Fibroblast of lung (primary cell): ENCODE results near the gene ACOT7. TPM values are rescaled to one million over a fixed set of nuclear protein-coding genes. Genes with fewer than 3 reads are reported as not detected.
A peak's percentile ranks its signal among the peaks of the same experiment; 100 is the strongest.

ENCODE experiments used
- DNase-seq, 2 donors: peaks; one replicate each; pipeline versions ENCODE4 v3.0.0 to v3.0.0-alpha.2; 2010; ENCODE audit warnings: low read depth in 2 of 2
- H2AFZ ChIP-seq: 2 replicates; pipeline ENCODE4 v1.5.1; 2012; ENCODE audit warnings: low read length, control low read depth, inconsistent platforms
- H3K27ac ChIP-seq: 2 replicates; pipeline ENCODE4 v1.5.1; 2011; ENCODE audit warnings: low read length, control low read depth; ENCODE audit not compliant: insufficient read depth
- H3K27me3 ChIP-seq: 2 replicates; pipeline ENCODE4 v1.5.1; 2011; ENCODE audit warnings: mild to moderate bottlenecking, low read length; ENCODE audit not compliant: control insufficient read depth, insufficient read depth
- H3K36me3 ChIP-seq: 2 replicates; pipeline ENCODE4 v1.5.1; 2011; ENCODE audit warnings: low read length; ENCODE audit not compliant: control insufficient read depth, insufficient read depth
- H3K4me1 ChIP-seq: 2 replicates; pipeline ENCODE4 v1.5.1; 2011; ENCODE audit warnings: low read length; ENCODE audit not compliant: control insufficient read depth, insufficient read depth; ENCODE audit errors: extremely low read depth
- H3K4me2 ChIP-seq: 2 replicates; pipeline ENCODE4 v1.5.1; 2011; ENCODE audit warnings: low read length, control low read depth; ENCODE audit not compliant: insufficient read depth; ENCODE audit errors: extremely low read depth
- H3K4me3 ChIP-seq, 4 experiments: fragments of 200-600 bp in 1 of 4; sonication (generic) in 1 of 4; replicated peaks in 1 of 4; 2 replicates each; pipeline ENCODE4 v1.5.1; 2011 to 2016; ENCODE audit warnings: low read length in 4 of 4, low read depth in 3 of 4, mild to moderate bottlenecking in 3 of 4, control low read depth in 2 of 4, inconsistent platforms in 1 of 4, mixed read lengths in 1 of 4; ENCODE audit not compliant: insufficient read depth in 1 of 4; ENCODE audit errors: control extremely low read depth in 1 of 4
- H3K79me2 ChIP-seq: 2 replicates; pipeline ENCODE4 v1.5.1; 2012; ENCODE audit warnings: mild to moderate bottlenecking, low read length, inconsistent platforms; ENCODE audit not compliant: control insufficient read depth, insufficient read depth
- H3K9ac ChIP-seq: 2 replicates; pipeline ENCODE4 v1.5.1; 2011; ENCODE audit warnings: mild to moderate bottlenecking, low read length, control low read depth; ENCODE audit not compliant: insufficient read depth
- H3K9me3 ChIP-seq: 2 replicates; pipeline ENCODE4 v1.5.1; 2012; ENCODE audit warnings: low read depth, low read length; ENCODE audit not compliant: control insufficient read depth, insufficient read depth
- H4K20me1 ChIP-seq: 2 replicates; pipeline ENCODE4 v1.5.1; 2011; ENCODE audit warnings: low read length; ENCODE audit not compliant: control insufficient read depth, insufficient read depth; ENCODE audit errors: extremely low read depth
- CTCF ChIP-seq, 2 donors: IDR thresholded peaks in 1 of 2; conservative IDR thresholded peaks in 1 of 2; 1 replicate in 1 of 2; 2 replicates in 1 of 2; pipeline ENCODE4 v1.5.1; 2011 to 2012; ENCODE audit warnings: low read length in 2 of 2, control low read depth in 1 of 2, inconsistent platforms in 1 of 2, low read depth in 1 of 2, mild to moderate bottlenecking in 1 of 2
- EZH2 ChIP-seq: IDR thresholded peaks from 2 replicates; pipeline ENCODE4 v1.5.1; 2012; ENCODE audit warnings: low read length, control low read depth, mild to moderate bottlenecking; ENCODE audit errors: missing control alignments
- polyA plus RNA-seq, 2 donors: library from polyadenylated mRNA; depleted of rRNA in 1 of 2; stranded (reverse) in 1 of 2; unstranded in 1 of 2; fragments of >200 nt; gene quantifications; 2 replicates each; pipeline ENCODE4 v1.2.1, GENCODE V29; 2011 to 2012; ENCODE audit warnings: missing spikeins in 1 of 2
- total RNA-seq: library from RNA; depleted of rRNA; stranded (reverse); fragments of >200 nt; gene quantifications from 2 replicates; pipeline ENCODE4 v1.2.1, GENCODE V29; 2014

Gene ACOT7
- total and polyA plus RNA-seq, 2 donors (not counting 1 experiment from before 2014, with no cell fraction given) = 50.7 to 58.0 TPM

GRCh38 chr1:6424619-6425593 lies 31.3 kb upstream of the ACOT7 start, which contains the start of gene ESPN:
ESPN (plus strand) TSS chr1:6424776; CDS start chr1:6424956, 180 bp downstream.
- Histone ChIP-seq H3K4me1 (no peaks in the 10 kb centered on the region), H3K36me3 (no peaks in the 10 kb centered on the region), H4K20me1 (no peaks in the 10 kb centered on the region), H3K4me3 (no peak within 1 kb of the TSS), H2AFZ (no peak within 1 kb of the TSS), H3K79me2 (no peaks in the 10 kb centered on the region), H3K27ac (no peak within 1 kb of the TSS), H3K9ac (no peak within 1 kb of the TSS), H3K9me3 (no peaks in the 10 kb centered on the region), H3K27me3 (peaks cover 46% of the 10 kb centered on the region), H3K4me2 (no peak within 1 kb of the TSS)
- no peak for DNase-seq
- TF ChIP-seq EZH2 (peak; percentile 63), CTCF (conservative IDR thresholded peaks at IDR 0.05 in 1 of 2, IDR thresholded peaks at IDR 0.05 in 1 of 2; ENCODE audit: low read depth in 1 of 2, low read length in 2 of 2) (no peak)

- Histone ChIP-seq H4K20me1 (no peaks in the 10 kb centered on the region), H3K79me2 (no peaks in the 10 kb centered on the region), H3K4me1 (no peaks in the 10 kb centered on the region), H3K4me2 (no peak overlapping the region), H2AFZ (no peak overlapping the region), H3K4me3 (no peak overlapping the region), H3K27me3 (peaks cover 49% of the 10 kb centered on the region), H3K36me3 (no peaks in the 10 kb centered on the region), H3K9me3 (no peaks in the 10 kb centered on the region), H3K27ac (no peak overlapping the region), H3K9ac (no peak overlapping the region)
- no peak for DNase-seq
- TF ChIP-seq EZH2 = peak; percentile 76
- no peak for TF ChIP-seq CTCF (conservative IDR thresholded peaks at IDR 0.05 in 1 of 2, IDR thresholded peaks at IDR 0.05 in 1 of 2; ENCODE audit: low read depth in 1 of 2, low read length in 2 of 2)
These were observed 30.5 kb upstream of the ACOT7 start for GRCh38 chr1:6424000-6424565.

GRCh38 chr1:6423321-6423999 lies 29.9 kb upstream of the ACOT7 start:
- H3K9me3 ChIP-seq = no peaks in the 10 kb centered on the region
- no peaks in the 10 kb centered on the region for H3K79me2 ChIP-seq
- peak; percentile 24 to 58 for TF ChIP-seq CTCF (conservative IDR thresholded peaks at IDR 0.05 in 1 of 2, IDR thresholded peaks at IDR 0.05 in 1 of 2; ENCODE audit: low read depth in 1 of 2, low read length in 2 of 2)
- no peak for TF ChIP-seq EZH2
- no peaks in the 10 kb centered on the region for H3K4me1 ChIP-seq
- H3K4me3 ChIP-seq = no peak overlapping the region
- DNase-seq = peak in 1 of 2 donors; percentile 68
- H3K27ac ChIP-seq = no peak overlapping the region
- H3K9ac ChIP-seq = no peak overlapping the region
- H3K27me3 ChIP-seq = peaks cover 55% of the 10 kb centered on the region
- H2AFZ ChIP-seq = no peak overlapping the region
- no peaks in the 10 kb centered on the region for H3K36me3 ChIP-seq
- H3K4me2 ChIP-seq = no peak overlapping the region
- H4K20me1 ChIP-seq = no peaks in the 10 kb centered on the region
